Central memory CD8-positive, alpha-beta T cell (primary cell): Measurements from ENCODE around the gene DYRK4.

Experiments used
- ATAC-seq: fragments of 150-1000 bp; cut with Tn5 transposase; replicated peaks from 2 replicates; pipeline ENCODE4 v1.10.0; 2022; ENCODE audit warnings: mild to moderate bottlenecking, moderate FRiP score, moderate number of reproducible peaks; ENCODE audit not compliant: poor library complexity, severe bottlenecking; ENCODE audit errors: extremely low read depth
- DNase-seq, 2 donors: peaks; one replicate each; pipeline ENCODE4 v3.0.0; 2021; ENCODE audit warnings: low spot score in 2 of 2
- H3K27ac Mint-ChIP-seq: one replicate; pipeline ENCODE4 v1.8.0; 2022; ENCODE audit warnings: low read depth, mild to moderate bottlenecking, moderate library complexity, mixed read lengths
- H3K27me3 Mint-ChIP-seq: one replicate; pipeline ENCODE4 v1.8.0; 2022; ENCODE audit warnings: mixed read lengths
- H3K36me3 Mint-ChIP-seq: one replicate; pipeline ENCODE4 v1.8.0; 2022; ENCODE audit warnings: mild to moderate bottlenecking, moderate library complexity, mixed read lengths; ENCODE audit not compliant: insufficient read depth
- H3K4me1 Mint-ChIP-seq: one replicate; pipeline ENCODE4 v1.8.0; 2022; ENCODE audit warnings: mixed read lengths
- H3K4me3 Mint-ChIP-seq: one replicate; pipeline ENCODE4 v1.8.0; 2022; ENCODE audit warnings: mild to moderate bottlenecking, moderate library complexity, mixed read lengths
- H3K9me3 Mint-ChIP-seq: one replicate; pipeline ENCODE4 v1.8.0; 2022; ENCODE audit warnings: mixed read lengths

Gene DYRK4

GRCh38 chr12:4649358-4649661 is 87.3 kb downstream of the DYRK4 start:
- ATAC-seq = peak; percentile 5
- no peaks in the 10 kb centered on the region for H3K27me3 Mint-ChIP-seq
- H3K4me3 Mint-ChIP-seq = peak overlapping the region; percentile 93
- DNase-seq = no peak
- H3K9me3 Mint-ChIP-seq = no peaks in the 10 kb centered on the region
- peaks cover 38% of the 10 kb centered on the region for H3K4me1 Mint-ChIP-seq
- H3K27ac Mint-ChIP-seq = peak overlapping the region; percentile 90
- H3K36me3 Mint-ChIP-seq = peaks cover 11% of the 10 kb centered on the region

- no peak for ATAC-seq
- Mint-ChIP-seq H3K27ac (no peak overlapping the region), H3K4me1 (peaks cover 49% of the 10 kb centered on the region), H3K27me3 (no peaks in the 10 kb centered on the region), H3K9me3 (no peaks in the 10 kb centered on the region), H3K4me3 (no peak overlapping the region), H3K36me3 (peaks cover 41% of the 10 kb centered on the region)
- DNase-seq = no peak
Measured at GRCh38 chr12:4653257-4653656, 91.2 kb downstream of the DYRK4 start.

- ATAC-seq (no peak), DNase-seq (no peak)
- Mint-ChIP-seq H3K4me1 (peaks cover 49% of the 10 kb centered on the region), H3K27ac (no peak overlapping the region), H3K36me3 (peaks cover 42% of the 10 kb centered on the region), H3K4me3 (no peak overlapping the region), H3K27me3 (no peaks in the 10 kb centered on the region), H3K9me3 (no peaks in the 10 kb centered on the region)
Measured at GRCh38 chr12:4653691-4654090, 91.7 kb downstream of the DYRK4 start.
